RWPE2 (cell line): ENCODE data around the gene ACE.

Source experiments
- ATAC-seq: fragments of 200-7000 bp; cut with Tn5 transposase; 3 replicates; pipeline ENCODE4 v1.9.1; 2021; ENCODE audit warnings: low read depth
- DNase-seq: peaks from one replicate; pipeline ENCODE4 v3.0.0-alpha.2; 2020; ENCODE audit warnings: low spot score
- H3K27ac ChIP-seq: fragments of 450-650 bp; 2 replicates; pipeline ENCODE4 v1.5.1; 2017; ENCODE audit warnings: mild to moderate bottlenecking; ENCODE audit not compliant: poor library complexity, severe bottlenecking
- H3K27me3 ChIP-seq: fragments of 250-450 bp; sonication (Bioruptor Pico); 2 replicates; pipeline ENCODE4 v1.5.1; 2021; ENCODE audit warnings: mild to moderate bottlenecking, moderate library complexity; ENCODE audit not compliant: insufficient read depth, poor library complexity, severe bottlenecking
- H3K36me3 ChIP-seq: fragments of 250-450 bp; sonication (Bioruptor Pico); 2 replicates; pipeline ENCODE4 v1.5.1; 2020; ENCODE audit warnings: low read depth, mild to moderate bottlenecking, moderate library complexity
- H3K4me1 ChIP-seq: fragments of 250-450 bp; sonication (Bioruptor Pico); 2 replicates; pipeline ENCODE4 v1.5.1; 2021; ENCODE audit warnings: mild to moderate bottlenecking, moderate library complexity; ENCODE audit not compliant: insufficient read depth, poor library complexity, severe bottlenecking
- H3K4me3 ChIP-seq: fragments of 250-450 bp; sonication (Bioruptor Pico); 2 replicates; pipeline ENCODE4 v1.5.1; 2021; ENCODE audit warnings: mild to moderate bottlenecking, moderate library complexity; ENCODE audit not compliant: severe bottlenecking
- H3K9me3 ChIP-seq: fragments of 250-450 bp; sonication (Bioruptor Pico); 2 replicates; pipeline ENCODE4 v1.5.1; 2021; ENCODE audit warnings: mild to moderate bottlenecking, moderate library complexity; ENCODE audit not compliant: severe bottlenecking
- CTCF ChIP-seq: fragments of 450-650 bp; IDR thresholded peaks from one replicate; pipeline ENCODE4 v1.5.1; 2017; ENCODE audit warnings: mild to moderate bottlenecking, moderate library complexity; ENCODE audit not compliant: poor library complexity, severe bottlenecking

The ACE gene

GRCh38 chr17:63512896-63513644, 36.2 kb downstream of the ACE start:
- no peaks in the 10 kb centered on the region for H3K4me1 ChIP-seq
- H3K36me3 ChIP-seq, result no peaks in the 10 kb centered on the region
- DNase-seq (no peak), ATAC-seq (peak; percentile 20; the same call in 1 of the 3 replicates)
- H3K4me3 ChIP-seq, result no peak overlapping the region
- no peaks in the 10 kb centered on the region for H3K27me3 ChIP-seq
- no peak for TF ChIP-seq CTCF
- no peaks in the 10 kb centered on the region for H3K9me3 ChIP-seq
- H3K27ac ChIP-seq, result no peak overlapping the region

DNA sequence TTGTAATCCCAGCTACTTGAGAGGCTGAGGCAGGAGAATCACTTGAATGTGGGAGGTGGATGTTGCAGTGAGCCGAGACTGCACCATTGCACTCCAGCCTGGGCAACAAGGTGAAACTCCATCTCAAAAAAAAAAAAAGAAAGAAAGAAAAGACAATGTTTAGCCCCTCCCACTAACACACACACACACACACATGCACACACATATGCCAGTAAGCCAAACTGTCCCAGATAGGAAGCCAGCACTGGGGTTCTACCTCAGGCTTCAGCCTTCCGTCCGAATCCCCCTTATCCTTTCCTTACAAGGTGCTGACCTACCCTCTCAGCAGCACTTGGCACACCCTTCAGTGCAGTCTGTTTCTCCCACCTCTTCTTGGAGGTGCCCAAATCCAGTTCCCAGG, 37.6 kb downstream of the ACE start:
- H3K27me3 ChIP-seq, result no peaks in the 10 kb centered on the region
- H3K9me3 ChIP-seq, result no peaks in the 10 kb centered on the region
- no peak overlapping the region for H3K4me3 ChIP-seq
- H3K36me3 ChIP-seq, result no peaks in the 10 kb centered on the region
- DNase-seq (no peak), ATAC-seq (no peak)
- no peak for TF ChIP-seq CTCF
- no peaks in the 10 kb centered on the region for H3K4me1 ChIP-seq
- H3K27ac ChIP-seq, result no peak overlapping the region

DNA sequence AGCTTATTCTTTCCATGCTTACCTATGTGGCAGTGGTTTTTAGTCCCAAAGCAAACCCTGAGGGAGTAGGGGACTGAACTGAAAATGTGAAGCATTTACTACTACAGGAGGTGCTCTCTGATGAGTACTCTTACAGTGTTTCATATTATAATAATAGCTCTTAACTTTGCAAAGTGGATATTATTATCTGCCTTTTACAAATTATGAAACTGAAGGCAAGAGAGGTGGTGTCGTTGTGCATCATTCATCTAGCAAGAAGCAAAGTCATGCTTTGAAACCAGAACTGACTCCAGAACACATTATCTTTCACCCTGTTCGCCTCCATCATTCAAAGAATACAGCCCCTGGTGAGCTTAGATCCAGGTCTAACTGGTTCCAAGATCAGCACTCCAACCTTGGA, 38.1 kb downstream of the ACE start:
- no peak for ATAC-seq
- no peaks in the 10 kb centered on the region for H3K36me3 ChIP-seq
- H3K9me3 ChIP-seq, result no peaks in the 10 kb centered on the region
- no peak for TF ChIP-seq CTCF
- no peak overlapping the region for H3K27ac ChIP-seq
- H3K27me3 ChIP-seq, result no peaks in the 10 kb centered on the region
- no peaks in the 10 kb centered on the region for H3K4me1 ChIP-seq
- DNase-seq, result no peak
- H3K4me3 ChIP-seq, result no peak overlapping the region

- H3K36me3 ChIP-seq, result no peaks in the 10 kb centered on the region
- TF ChIP-seq CTCF, result no peak
These were observed 38.6 kb downstream of the ACE start for GRCh38 chr17:63515426-63515825.

DNA sequence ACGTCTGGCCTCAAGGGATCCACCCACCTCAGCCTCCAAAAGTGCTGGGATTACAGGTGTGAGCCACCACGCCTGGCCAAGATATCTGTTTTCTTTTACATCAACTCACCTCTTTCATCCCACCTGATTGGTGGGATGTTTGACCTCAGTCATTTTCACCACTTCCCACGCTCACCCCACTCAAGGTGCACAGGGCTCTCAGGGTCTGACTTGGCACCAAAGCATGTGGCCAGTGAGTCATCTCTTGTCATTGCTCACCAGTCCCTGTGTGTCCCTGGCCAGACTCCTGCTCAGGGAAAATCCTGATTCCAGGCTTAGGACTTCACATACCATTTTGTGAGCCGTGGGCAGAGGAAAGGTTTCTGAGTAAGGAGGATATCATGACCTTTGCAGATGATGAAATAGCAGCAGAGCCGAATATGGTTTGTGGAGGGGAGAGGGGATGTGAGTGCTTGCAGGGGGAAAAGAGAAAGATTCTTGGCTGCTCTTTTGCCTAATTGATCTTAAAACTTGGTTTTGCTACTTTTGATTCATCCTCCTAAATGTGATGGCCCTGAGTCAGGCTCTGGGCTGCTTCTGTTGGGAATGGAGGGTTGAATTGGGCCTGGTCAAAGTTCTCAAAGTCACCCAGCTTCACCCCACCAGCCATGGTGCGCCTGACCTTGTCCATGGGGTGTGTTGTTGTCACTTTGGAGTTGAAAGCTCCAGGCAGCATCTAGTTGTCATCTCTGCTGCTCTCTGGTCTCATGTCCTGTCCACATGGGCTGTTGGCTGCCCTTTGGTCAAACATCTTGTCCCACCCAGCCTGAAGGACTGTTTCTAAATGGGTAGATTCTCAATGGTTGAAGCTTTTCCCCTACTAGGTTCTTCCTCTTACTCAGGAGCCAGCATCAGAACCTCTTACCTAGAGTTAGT, 40.3 kb downstream of the ACE start:
- H3K27ac ChIP-seq, result no peak overlapping the region
- ATAC-seq (peak; percentile 57; the same call in 2 of the 3 replicates), DNase-seq (no peak)
- no peaks in the 10 kb centered on the region for H3K27me3 ChIP-seq
- TF ChIP-seq CTCF, result no peak
- H3K4me3 ChIP-seq, result no peak overlapping the region
- H3K9me3 ChIP-seq, result no peaks in the 10 kb centered on the region
- H3K36me3 ChIP-seq, result no peaks in the 10 kb centered on the region
- H3K4me1 ChIP-seq, result no peaks in the 10 kb centered on the region

More at GRCh38 chr17:63515426-63515825, 38.6 kb downstream of the ACE start:
- H3K4me3 ChIP-seq, result no peak overlapping the region
- DNase-seq (no peak), ATAC-seq (no peak)
- H3K27me3 ChIP-seq, result no peaks in the 10 kb centered on the region
- no peak overlapping the region for H3K27ac ChIP-seq
- H3K4me1 ChIP-seq, result no peaks in the 10 kb centered on the region
- no peaks in the 10 kb centered on the region for H3K9me3 ChIP-seq
